ENCODE measurements around the gene THOC1.

- TF ChIP-seq CTCF (IDR thresholded peaks at IDR 0.05) (no peak), POLR2AphosphoS5 (IDR thresholded peaks at IDR 0.05) (no peak), POLR2A (IDR thresholded peaks at IDR 0.05) (no peak)
These were observed 72.2 kb downstream of the THOC1 start for GRCh38 chr18:195651-196050.

Data from breast epithelium (tissue), 3 donors.